ENCODE data around the gene MACROH2A2. TPM values are rescaled to one million over a fixed set of nuclear protein-coding genes. Genes with fewer than 3 reads are reported as not detected.

Gene MACROH2A2
- total and polyA plus RNA-seq, 2 of the 13 experiments (the other 11 are each of a cell fraction or from before 2014, with no cell fraction given): 9.8 to 43.1 TPM

DNA sequence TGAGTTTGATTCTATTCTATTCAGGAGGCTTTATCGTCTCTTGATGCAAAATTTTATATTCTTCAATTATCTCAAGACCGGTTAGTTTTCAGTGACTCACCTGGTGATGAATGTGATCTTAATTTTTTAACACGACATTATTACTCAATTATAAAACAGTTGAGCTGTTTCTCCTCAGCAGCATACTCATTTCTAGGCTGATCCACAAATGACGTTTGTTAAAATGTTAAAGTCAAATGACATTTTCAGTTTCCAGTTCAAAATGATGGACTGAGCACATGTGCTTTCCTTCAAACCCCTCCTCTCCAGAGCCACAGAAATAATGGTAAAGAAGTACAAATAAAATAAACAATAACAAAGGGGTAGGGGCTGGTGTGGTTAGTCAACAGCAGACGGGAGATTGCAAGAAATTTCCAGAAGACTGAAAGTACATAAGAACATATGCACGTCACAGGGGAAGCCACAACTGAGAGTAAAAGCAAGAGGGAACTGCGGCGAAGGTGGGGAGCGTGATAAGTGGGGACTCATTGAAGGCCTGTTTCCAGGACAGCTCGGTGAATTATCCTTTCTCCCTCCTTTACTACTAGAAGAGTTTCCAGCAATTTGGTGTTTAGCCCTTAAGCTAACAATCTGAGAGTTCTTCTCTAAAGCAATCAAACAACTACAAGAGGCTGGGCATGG lies 10.9 kb downstream of the MACROH2A2 start:
- intact Hi-C loops (cut with micrococcal nuclease; ENCODE audit: unreplicated experiment) (no loop called here), in situ Hi-C loops (cut with HindIII; ENCODE audit: extremely low pct_ligation_motif_present, low pct_unique_long_range_greater_than_20kb) (no loop called here)
- no peaks in the 10 kb centered on the region for H3K27me3 ChIP-seq (ENCODE audit: control insufficient read depth in 1 of 2, insufficient read depth in 2 of 2, low read length in 2 of 2)
- no peak overlapping the region for H3K4me2 ChIP-seq (ENCODE audit: low read depth, low read length)
- H3K9ac ChIP-seq (ENCODE audit: insufficient read depth, low read depth, low read length): no peak overlapping the region
- peaks cover 8% of the 10 kb centered on the region for H3K79me2 ChIP-seq (ENCODE audit: insufficient read depth, low read length)
- H3K4me3 ChIP-seq (replicated peaks in 1 of 3; ENCODE audit: insufficient read depth in 1 of 3, low read depth in 2 of 3, low read length in 3 of 3): no peak overlapping the region
- H2AFZ ChIP-seq (ENCODE audit: low read length): no peak overlapping the region
- FAIRE-seq: no peak
- no peaks in the 10 kb centered on the region for H4K20me1 ChIP-seq (ENCODE audit: insufficient read depth, low read length)
- ATAC-seq: no peak
- no peaks in the 10 kb centered on the region for H3K9me3 ChIP-seq (ENCODE audit: low read length)
- WGBS (ENCODE audit: low lambda C conversion rate): 95% methylated on average over 10 of the region's 10 CpGs
- DNase-seq (ENCODE audit: low spot score): no peak
- ChIA-PET POLR2A (no interaction called here), CTCF (ENCODE audit: low intra/inter-chr PET ratio, low total read pairs) (no interaction called here)
- TF ChIP-seq SP140L (CRISPR knock-in tag; IDR thresholded peaks at IDR 0.05; ENCODE audit: borderline replicate concordance): no peak
- TF ChIP-seq ZNF234 (CRISPR knock-in tag; conservative IDR thresholded peaks at IDR 0.05): no peak
- TF ChIP-seq NFATC3 (CRISPR knock-in tag; IDR thresholded peaks at IDR 0.05): no peak
- no peak for TF ChIP-seq PATZ1 (CRISPR knock-in tag; IDR thresholded peaks at IDR 0.05)
- TF ChIP-seq GTF3A (CRISPR knock-in tag; conservative IDR thresholded peaks at IDR 0.05): no peak
- no peak for TF ChIP-seq MNT (IDR thresholded peaks at IDR 0.05)
- no TSS peak for BruUV-seq (replicated peaks)
- no peaks in the 10 kb centered on the region; a peak in 2 of 5 replicates for H3K36me3 ChIP-seq (replicated peaks in 1 of 2; ENCODE audit: control insufficient read depth in 1 of 2, insufficient read depth in 2 of 2, low read length in 2 of 2)
- no peak overlapping the region for H3K27ac ChIP-seq (ENCODE audit: extremely low read length, insufficient read depth, low read length)
- no peaks in the 10 kb centered on the region for H3K4me1 ChIP-seq (ENCODE audit: insufficient read depth, low read length)
